Esophagus squamous epithelium (tissue), 4 donors: ENCODE data around the gene PPM1L.

Experiments used
- POLR2A ChIP-seq, 4 donors: fragments of 450-650 bp; IDR thresholded peaks; one replicate each; pipeline ENCODE4 v1.6.1; 2017; ENCODE audit warnings: antibody characterized with exemption in 4 of 4, mild to moderate bottlenecking in 4 of 4, moderate library complexity in 3 of 4
- TF ChIP-seq, protein P1 (sequence below), 6 experiments: fragments of 450-650 bp in 4 of 6; fragments of 200-600 bp in 2 of 6; sonication (generic) in 2 of 6; IDR thresholded peaks; one replicate each; pipeline ENCODE4 v1.5.1; 2016 to 2019; ENCODE audit warnings: antibody characterized with exemption in 6 of 6, mild to moderate bottlenecking in 4 of 6, moderate library complexity in 4 of 6

DNA sequence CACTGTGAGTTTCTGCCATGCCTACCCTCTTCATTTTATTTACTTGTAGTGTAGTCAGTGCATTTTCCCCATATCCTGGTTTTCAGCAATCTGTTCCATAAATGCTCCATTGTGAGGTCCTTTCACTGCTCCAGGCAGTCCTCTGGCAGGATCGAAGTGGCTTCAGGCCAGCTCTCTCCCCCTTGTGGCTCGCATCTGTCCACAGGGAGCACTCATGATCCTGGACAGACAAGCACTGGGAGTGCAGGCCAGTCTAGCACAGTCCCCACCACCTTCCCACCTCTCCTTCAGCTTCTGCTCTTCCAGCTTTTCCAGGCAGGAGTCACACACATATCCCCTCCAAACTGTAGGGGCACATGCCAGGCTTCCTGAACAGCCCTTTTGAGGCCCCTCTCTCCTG is 173.6 kb downstream of the PPM1L start:
- TF ChIP-seq, protein P1, sequence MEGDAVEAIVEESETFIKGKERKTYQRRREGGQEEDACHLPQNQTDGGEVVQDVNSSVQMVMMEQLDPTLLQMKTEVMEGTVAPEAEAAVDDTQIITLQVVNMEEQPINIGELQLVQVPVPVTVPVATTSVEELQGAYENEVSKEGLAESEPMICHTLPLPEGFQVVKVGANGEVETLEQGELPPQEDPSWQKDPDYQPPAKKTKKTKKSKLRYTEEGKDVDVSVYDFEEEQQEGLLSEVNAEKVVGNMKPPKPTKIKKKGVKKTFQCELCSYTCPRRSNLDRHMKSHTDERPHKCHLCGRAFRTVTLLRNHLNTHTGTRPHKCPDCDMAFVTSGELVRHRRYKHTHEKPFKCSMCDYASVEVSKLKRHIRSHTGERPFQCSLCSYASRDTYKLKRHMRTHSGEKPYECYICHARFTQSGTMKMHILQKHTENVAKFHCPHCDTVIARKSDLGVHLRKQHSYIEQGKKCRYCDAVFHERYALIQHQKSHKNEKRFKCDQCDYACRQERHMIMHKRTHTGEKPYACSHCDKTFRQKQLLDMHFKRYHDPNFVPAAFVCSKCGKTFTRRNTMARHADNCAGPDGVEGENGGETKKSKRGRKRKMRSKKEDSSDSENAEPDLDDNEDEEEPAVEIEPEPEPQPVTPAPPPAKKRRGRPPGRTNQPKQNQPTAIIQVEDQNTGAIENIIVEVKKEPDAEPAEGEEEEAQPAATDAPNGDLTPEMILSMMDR (IDR thresholded peaks at IDR 0.05): no peak
- TF ChIP-seq POLR2A (IDR thresholded peaks at IDR 0.05): no peak
